ENCODE measurements around the gene BCAR1.
"Not testable (repeated sequence)": the region's sequence is repeated elsewhere in the genome, so short reads cannot be mapped to it uniquely, and the experiment has no call there.

BCAR1 gene

GRCh38 chr16:75224306-75225082, 26.9 kb downstream of the BCAR1 start:
- DNase-seq, result no peak

GRCh38 chr16:75223129-75223528, 28.3 kb downstream of the BCAR1 start:
- DNase-seq, result not testable (repeated sequence)

- DNase-seq, result no peak
Measured at GRCh38 chr16:75222271-75222783, 29.1 kb downstream of the BCAR1 start.

GRCh38 chr16:75219838-75220237, 31.6 kb downstream of the BCAR1 start:
- no peak for DNase-seq

GRCh38 chr16:75219088-75219487, 32.3 kb downstream of the BCAR1 start:
- no peak for DNase-seq

GRCh38 chr16:75218256-75219076, 33.0 kb downstream of the BCAR1 start, which contains the start of gene CTRB1:
CTRB1 (plus strand) TSS chr16:75218988; CDS start chr16:75219008, 20 bp downstream.
- no peak for DNase-seq

- no peak for DNase-seq
Measured at GRCh38 chr16:75217389-75217851, 34.0 kb downstream of the BCAR1 start.

- no peak for DNase-seq
Measured at GRCh38 chr16:75216576-75216975, 34.8 kb downstream of the BCAR1 start.

- no peak for DNase-seq
Measured at GRCh38 chr16:75216127-75216526, 35.3 kb downstream of the BCAR1 start.

GRCh38 chr16:75211286-75211685, 40.1 kb downstream of the BCAR1 start:
- not testable (repeated sequence) for DNase-seq

- DNase-seq, result no peak
Measured at GRCh38 chr16:75209944-75210343, 41.5 kb downstream of the BCAR1 start.

- DNase-seq, result not testable (repeated sequence)
Measured at GRCh38 chr16:75209514-75209913, 41.9 kb downstream of the BCAR1 start.

GRCh38 chr16:75208861-75209505, 42.4 kb downstream of the BCAR1 start:
- DNase-seq, result no peak

- DNase-seq, result no peak
Measured at GRCh38 chr16:75208242-75208825, 43.1 kb downstream of the BCAR1 start.

GRCh38 chr16:75207831-75208230, 43.6 kb downstream of the BCAR1 start:
- DNase-seq, result no peak

- no peak for DNase-seq
Measured at GRCh38 chr16:75206749-75207451, 44.5 kb downstream of the BCAR1 start, which contains the start of gene CTRB2. CTRB2 (minus strand) TSS chr16:75207161; CDS start chr16:75207141, 20 bp downstream.

- DNase-seq, result not testable (repeated sequence)
Measured at GRCh38 chr16:75205961-75206748, 45.3 kb downstream of the BCAR1 start.

GRCh38 chr16:75205438-75205837, 46.0 kb downstream of the BCAR1 start:
- not testable (repeated sequence) for DNase-seq

GRCh38 chr16:75204905-75205304, 46.5 kb downstream of the BCAR1 start:
- DNase-seq, result not testable (repeated sequence)

GRCh38 chr16:75204410-75204758, 47.0 kb downstream of the BCAR1 start:
- DNase-seq, result no peak
